Pulmonary artery endothelial cell (primary cell): ENCODE data around the gene ONECUT3. TPM values are rescaled to one million over a fixed set of nuclear protein-coding genes. Genes with fewer than 3 reads are reported as not detected.

ENCODE experiments used
- DNase-seq: peaks from one replicate; pipeline ENCODE4 v3.0.0-alpha.2; 2011; ENCODE audit warnings: low read depth, low spot score
- total RNA-seq: library from RNA; depleted of rRNA; stranded (reverse); fragments of >200 nt; gene quantifications from 2 replicates; pipeline ENCODE4 v1.2.3, GENCODE V29; 2014

ONECUT3 gene
- total RNA-seq, 1 donor from 2014 or later = not detected

GRCh38 chr19:1739960-1740629 lies 13.2 kb upstream of the ONECUT3 start:
- no peak for DNase-seq

- DNase-seq = no peak
Observed at GRCh38 chr19:1742989-1743696, 10.2 kb upstream of the ONECUT3 start.

- no peak for DNase-seq
Observed at GRCh38 chr19:1744133-1744665, 9.1 kb upstream of the ONECUT3 start.

GRCh38 chr19:1744822-1745563 lies 8.3 kb upstream of the ONECUT3 start:
- no peak for DNase-seq

GRCh38 chr19:1745589-1746031 lies 7.7 kb upstream of the ONECUT3 start:
- DNase-seq = no peak

- DNase-seq = no peak
Observed at GRCh38 chr19:1746401-1747284, 6.7 kb upstream of the ONECUT3 start.

GRCh38 chr19:1747285-1748114 lies 5.8 kb upstream of the ONECUT3 start:
- DNase-seq = no peak

GRCh38 chr19:1748115-1748872 lies 5.0 kb upstream of the ONECUT3 start:
- no peak for DNase-seq

GRCh38 chr19:1748873-1749341 lies 4.4 kb upstream of the ONECUT3 start:
- no peak for DNase-seq

GRCh38 chr19:1749373-1750342 lies 3.6 kb upstream of the ONECUT3 start:
- no peak for DNase-seq

- no peak for DNase-seq
Observed at GRCh38 chr19:1750343-1751021, 2.8 kb upstream of the ONECUT3 start.

- no peak for DNase-seq
Observed at GRCh38 chr19:1751367-1752008, 1.8 kb upstream of the ONECUT3 start.

- no peak for DNase-seq
Observed at GRCh38 chr19:1752009-1752756, 1.1 kb upstream of the ONECUT3 start.

GRCh38 chr19:1754018-1754635 lies 821 bp downstream of the ONECUT3 start:
- DNase-seq = no peak

GRCh38 chr19:1754636-1755466 lies 1.5 kb downstream of the ONECUT3 start:
- DNase-seq = no peak
